K562 (cell line): ENCODE measurements around the gene SRD5A1. TPM values are rescaled to one million over a fixed set of nuclear protein-coding genes. Genes with fewer than 3 reads are reported as not detected.

Experiments used
- ATAC-seq: fragments of 200-7000 bp; cut with Tn5 transposase; 3 replicates; pipeline ENCODE4 v1.9.1; 2020; ENCODE audit warnings: moderate library complexity
- BruUV-seq: library from RNA; stranded (reverse); fragments of 400-500 nt; replicated peaks from 2 replicates; lab custom pipeline; 2021; lab: Mats Ljungman, UMichigan
- CTCF ChIA-PET: fragments of 300-600 bp; formaldehyde crosslinking; extraction: SDS; loops from one replicate; lab custom pipeline; 2021; ENCODE audit warnings: low intra/inter-chr PET ratio; lab: Yijun Ruan, JAX
- POLR2A ChIA-PET: fragments of 300-600, 350-650 bp; sonication (Branson Sonifier 250); formaldehyde crosslinking; extraction: SDS; loops from one replicate; lab custom pipeline; 2021; ENCODE audit warnings: antibody characterized with exemption, inconsistent platforms; lab: Yijun Ruan, JAX
- DNase-seq, 4 experiments: peaks; one replicate each; pipeline versions ENCODE4 v3.0.0 to v3.0.0-alpha.2; 2011 to 2018; ENCODE audit warnings: low spot score in 3 of 4, mixed read lengths in 3 of 4; ENCODE audit errors: extremely low read depth in 1 of 4
- FAIRE-seq: peaks from 2 replicates; lab custom pipeline; 2011; peaks lifted over from hg19 to GRCh38; lab: Jason Lieb, UNC
- H2AFZ ChIP-seq: 2 replicates; pipeline ENCODE4 v1.6.0; 2011; ENCODE audit warnings: low read depth, low read length, control low read depth, inconsistent platforms
- H3K27ac ChIP-seq: fragments of 200-600 bp; 3 replicates; pipeline ENCODE4 v1.8.0; 2011; ENCODE audit warnings: low read depth, mild to moderate bottlenecking, control low read depth, inconsistent platforms, low read length, moderate library complexity, mixed read lengths; ENCODE audit errors: extremely low read depth
- H3K27me3 ChIP-seq, 2 experiments: fragments of 300-600 bp in 1 of 2; 2 replicates in 1 of 2; 3 replicates in 1 of 2; pipeline versions ENCODE4 v1.6.0 to v1.8.0; 2011; ENCODE audit warnings: inconsistent platforms in 2 of 2, low read length in 2 of 2, mild to moderate bottlenecking in 1 of 2, mixed read lengths in 1 of 2, moderate library complexity in 1 of 2; ENCODE audit not compliant: control insufficient read depth in 2 of 2, insufficient read depth in 2 of 2
- H3K36me3 ChIP-seq: fragments of 300-600 bp; 3 replicates; pipeline ENCODE4 v1.8.0; 2011; ENCODE audit warnings: mild to moderate bottlenecking, low read length, inconsistent platforms; ENCODE audit not compliant: control insufficient read depth, insufficient read depth
- H3K4me1 ChIP-seq, 2 experiments: fragments of 200-600 bp in 1 of 2; replicated peaks in 1 of 2; 2 replicates in 1 of 2; 3 replicates in 1 of 2; pipeline versions ENCODE4 v1.5.1 to v1.8.0; 2011; ENCODE audit warnings: inconsistent platforms in 2 of 2, low read length in 2 of 2, mild to moderate bottlenecking in 1 of 2, mixed read lengths in 1 of 2, moderate library complexity in 1 of 2; ENCODE audit not compliant: control insufficient read depth in 2 of 2, insufficient read depth in 2 of 2
- H3K4me2 ChIP-seq: 2 replicates; pipeline ENCODE4 v1.6.1; 2011; ENCODE audit warnings: low read length, control low read depth, inconsistent platforms, mixed read lengths; ENCODE audit not compliant: insufficient read depth
- H3K4me3 ChIP-seq: fragments of 200-600 bp; sonication (generic), shearing (Covaris generic); 2 replicates; pipeline ENCODE4 v1.5.1; 2016; ENCODE audit warnings: control low read depth, inconsistent platforms
- H3K79me2 ChIP-seq: fragments of 200-600 bp; 3 replicates; pipeline ENCODE4 v1.8.0; 2011; ENCODE audit warnings: low read length, inconsistent platforms; ENCODE audit not compliant: control insufficient read depth, insufficient read depth
- H3K9ac ChIP-seq, 2 experiments: 2 replicates each; pipeline versions ENCODE4 v1.6.0 to v1.6.1; 2011; ENCODE audit warnings: low read depth in 2 of 2, low read length in 2 of 2, control low read depth in 1 of 2, inconsistent platforms in 1 of 2, mild to moderate bottlenecking in 1 of 2, mixed read lengths in 1 of 2; ENCODE audit not compliant: insufficient read depth in 1 of 2
- H3K9me1 ChIP-seq: one replicate; pipeline ENCODE4 v1.6.0; 2011; ENCODE audit warnings: inconsistent platforms, mild to moderate bottlenecking, low read length, moderate library complexity; ENCODE audit not compliant: control insufficient read depth, insufficient read depth
- H3K9me3 ChIP-seq: replicated peaks from 2 replicates; pipeline ENCODE4 v1.5.1; 2011; ENCODE audit warnings: low read depth, low read length, inconsistent platforms; ENCODE audit not compliant: control insufficient read depth, insufficient read depth
- H4K20me1 ChIP-seq: replicated peaks from 2 replicates; pipeline ENCODE4 v1.6.1; 2011; ENCODE audit warnings: low read length, inconsistent platforms, mixed read lengths; ENCODE audit not compliant: control insufficient read depth, insufficient read depth
- ATF3 ChIP-seq, 2 experiments: fragments of 450-650 bp in 1 of 2; sonication (generic) in 1 of 2; formaldehyde crosslinking in 1 of 2; IDR thresholded peaks in 1 of 2; conservative IDR thresholded peaks in 1 of 2; 2 replicates each; pipeline versions ENCODE4 v1.6.1 to v1.8.1; 2016 to 2023; ENCODE audit warnings: mild to moderate bottlenecking in 2 of 2, moderate library complexity in 2 of 2, inconsistent platforms in 1 of 2, missing genetic modification reagents in 1 of 2
- CAMTA2 ChIP-seq: fragments of 250-450 bp; sonication (Bioruptor Pico); conservative IDR thresholded peaks from 2 replicates; pipeline ENCODE4 v1.5.1; 2022
- HBP1 ChIP-seq: fragments of 450-650 bp; formaldehyde crosslinking; IDR thresholded peaks from 2 replicates; pipeline ENCODE4 v1.4.0; 2022; ENCODE audit warnings: missing genetic modification characterization
- PTRF ChIP-seq: fragments of 450-650 bp; IDR thresholded peaks from 2 replicates; pipeline ENCODE4 v1.6.1; 2016; ENCODE audit warnings: mild to moderate bottlenecking, missing genetic modification characterization, missing compliant biosample characterization
- RAD51 ChIP-seq: fragments of 450-650 bp; IDR thresholded peaks from 2 replicates; pipeline ENCODE4 v1.7.1; 2016; ENCODE audit warnings: low read depth, mild to moderate bottlenecking, borderline replicate concordance
- RB1 ChIP-seq: fragments of 450-650 bp; IDR thresholded peaks from 2 replicates; pipeline ENCODE4 v1.6.1; 2017; ENCODE audit warnings: low read depth, mild to moderate bottlenecking
- SOX6 ChIP-seq: fragments of 450-650 bp; IDR thresholded peaks from 2 replicates; pipeline ENCODE4 v1.6.1; 2014; ENCODE audit warnings: mild to moderate bottlenecking
- ZNF408 ChIP-seq: fragments of 250-450 bp; sonication (Bioruptor Pico); IDR thresholded peaks from 2 replicates; pipeline ENCODE4 v1.4.0; 2020; ENCODE audit warnings: low read depth, mild to moderate bottlenecking, moderate library complexity
- ZNF668 ChIP-seq: fragments of 250-450 bp; sonication (Bioruptor Pico); IDR thresholded peaks from 2 replicates; pipeline ENCODE4 v1.8.0; 2022; ENCODE audit warnings: mild to moderate bottlenecking, inconsistent platforms
- ZNF76 ChIP-seq: fragments of 250-450 bp; sonication (Bioruptor Pico); IDR thresholded peaks from 2 replicates; pipeline ENCODE4 v1.4.0; 2020; ENCODE audit warnings: mild to moderate bottlenecking, moderate library complexity, borderline replicate concordance
- WGBS: fragments of 100-300 bp; shearing (Covaris generic); methylation state at CpG from one replicate; pipeline ENCODE4 v1.1.6; 2016; ENCODE audit warnings: low coverage, mixed read lengths; ENCODE audit not compliant: insufficient coverage; ENCODE audit errors: missing lambda C conversion rate; 5-methylcytosine and 5-hydroxymethylcytosine counted together
- in situ Hi-C: fragments of 300-500 bp; cut with MboI; formaldehyde crosslinking; loops from 4 replicates; pipeline ENCODE4 v1.15.0; 2018; ENCODE audit warnings: inconsistent platforms, mixed read lengths
- intact Hi-C: fragments of 100-400 bp; cut with micrococcal nuclease; formaldehyde crosslinking; loops from 2 replicates; pipeline ENCODE4 v1.14.2; 2022
- polyA plus RNA-seq, 8 experiments: library from polyadenylated mRNA; depleted of rRNA in 4 of 8; stranded (reverse) in 5 of 8; unstranded in 3 of 8; fragments of >200 nt; fragmentation: Nextera tagmentation in 2 of 8; fragmentation: Illumina TruSeq in 1 of 8; extraction: Ambion mirVana in 2 of 8; extraction: Trizol in 1 of 8; gene quantifications; 2 replicates each; pipeline versions ENCODE4 v1.2.1 to v1.2.3, GENCODE V29; 2011 to 2014; ENCODE audit warnings: inconsistent platforms in 1 of 8, missing spikeins in 1 of 8
- total RNA-seq, 7 experiments: library from RNA; depleted of rRNA in 6 of 7; stranded (reverse); fragments of >200 nt in 6 of 7; fragmentation: Illumina TruSeq in 2 of 7; extraction: Trizol in 2 of 7; gene quantifications; 2 replicates each; pipeline versions ENCODE4 v1.2.1 to v1.2.3, GENCODE V29; 2011 to 2021; ENCODE audit warnings: low replicate concordance in 1 of 7
- TF ChIP-seq, protein P1 (sequence below): fragments of 250-450 bp; sonication (Bioruptor Pico); IDR thresholded peaks from 2 replicates; pipeline ENCODE4 v1.8.0; 2022; ENCODE audit warnings: moderate library complexity, mild to moderate bottlenecking, inconsistent platforms
- TF ChIP-seq, protein P2 (sequence below): fragments of 450-650 bp; formaldehyde crosslinking; IDR thresholded peaks from 2 replicates; pipeline ENCODE4 v1.4.0; 2022; ENCODE audit warnings: missing genetic modification characterization

SRD5A1 gene
- total and polyA plus RNA-seq, 9 of the 15 experiments (the other 6 are each of a cell fraction or from before 2014, with no cell fraction given): 1.3 to 22.6 (median 8.1) TPM

DNA sequence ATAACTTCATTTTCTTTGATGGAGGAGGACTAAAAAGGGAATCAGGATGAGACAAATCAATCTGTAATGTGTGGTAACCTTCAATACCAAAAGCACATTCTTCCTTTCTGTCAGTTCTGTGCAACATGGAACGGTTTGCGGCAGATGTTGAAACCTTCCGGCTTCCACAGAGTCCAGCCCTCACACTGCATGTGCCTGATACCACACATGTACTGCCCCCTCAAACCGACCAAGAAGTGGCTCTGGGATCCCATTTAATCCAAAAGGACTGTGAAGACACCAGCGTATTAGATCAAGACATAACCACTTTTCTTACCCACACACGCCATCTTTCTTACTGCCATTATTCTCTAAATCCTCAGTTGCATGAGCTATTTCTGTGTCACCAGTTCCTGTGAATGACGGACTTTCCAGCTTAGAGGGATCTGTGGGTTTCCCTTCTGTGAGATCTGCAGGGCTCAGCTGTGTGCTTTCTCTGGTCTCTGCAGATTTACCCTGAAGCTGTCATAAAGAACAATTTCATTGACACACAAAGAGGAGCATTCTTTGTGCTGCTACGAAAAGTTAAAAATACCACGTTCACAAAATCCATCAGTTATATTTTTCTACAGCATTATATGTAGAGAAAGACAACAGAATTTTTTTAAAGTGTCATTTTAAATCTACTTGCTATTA lies 26.2 kb upstream of the SRD5A1 start:
- H3K4me3 ChIP-seq: no peak overlapping the region
- H3K9ac ChIP-seq: no peak overlapping the region
- H3K27me3 ChIP-seq: no peaks in the 10 kb centered on the region
- no peak for DNase-seq
- peaks cover 97% of the 10 kb centered on the region for H3K36me3 ChIP-seq
- no peaks in the 10 kb centered on the region for H4K20me1 ChIP-seq
- WGBS: 90% methylated on average over 9 of the region's 9 CpGs
- no peaks in the 10 kb centered on the region for H3K9me3 ChIP-seq
- no peak overlapping the region for H2AFZ ChIP-seq
- ChIA-PET POLR2A (interaction anchor here (0.7 to 1.9 kb wide), 3 partner anchors 11 to 35 kb away, joined by 3 to 4 read pairs (median 4); no protein-coding TSS in a partner anchor), CTCF (no interaction called here)
- H3K27ac ChIP-seq: no peak overlapping the region
- ATAC-seq: no peak
- peaks cover 12% of the 10 kb centered on the region; the same call in 2 of the 3 replicates for H3K79me2 ChIP-seq
- in situ Hi-C loops: no loop called here
- intact Hi-C loops: no loop called here
- BruUV-seq: TSS peak; percentile 13
- TF ChIP-seq CAMTA2 (CRISPR knock-in tag) (no peak), RB1 (no peak), HBP1 (CRISPR knock-in tag) (no peak), ZNF408 (CRISPR knock-in tag) (no peak), RAD51 (no peak), ATF3 (IDR thresholded peaks at IDR 0.05) (no peak), ATF3 (CRISPR knock-in tag; conservative IDR thresholded peaks at IDR 0.05) (no peak), SOX6 (no peak), ZNF76 (no peak), ZNF668 (CRISPR knock-in tag) (no peak), PTRF (tag) (no peak)
- TF ChIP-seq, protein P1, sequence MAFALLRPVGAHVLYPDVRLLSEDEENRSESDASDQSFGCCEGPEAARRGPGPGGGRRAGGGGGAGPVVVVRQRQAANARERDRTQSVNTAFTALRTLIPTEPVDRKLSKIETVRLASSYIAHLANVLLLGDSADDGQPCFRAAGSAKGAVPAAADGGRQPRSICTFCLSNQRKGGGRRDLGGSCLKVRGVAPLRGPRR: no peak
- TF ChIP-seq, protein P2, sequence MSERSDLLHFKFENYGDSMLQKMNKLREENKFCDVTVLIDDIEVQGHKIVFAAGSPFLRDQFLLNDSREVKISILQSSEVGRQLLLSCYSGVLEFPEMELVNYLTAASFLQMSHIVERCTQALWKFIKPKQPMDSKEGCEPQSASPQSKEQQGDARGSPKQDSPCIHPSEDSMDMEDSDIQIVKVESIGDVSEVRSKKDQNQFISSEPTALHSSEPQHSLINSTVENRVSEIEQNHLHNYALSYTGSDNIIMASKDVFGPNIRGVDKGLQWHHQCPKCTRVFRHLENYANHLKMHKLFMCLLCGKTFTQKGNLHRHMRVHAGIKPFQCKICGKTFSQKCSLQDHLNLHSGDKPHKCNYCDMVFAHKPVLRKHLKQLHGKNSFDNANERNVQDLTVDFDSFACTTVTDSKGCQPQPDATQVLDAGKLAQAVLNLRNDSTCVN: no peak
- H3K4me1 ChIP-seq: no peaks in the 10 kb centered on the region
- no peak overlapping the region for H3K4me2 ChIP-seq
- FAIRE-seq: no peak
- no peaks in the 10 kb centered on the region for H3K9me1 ChIP-seq
